Heart left ventricle (tissue), 16 donors: ENCODE data around the gene ECPAS. TPM values are rescaled to one million over a fixed set of nuclear protein-coding genes. Genes with fewer than 3 reads are reported as not detected.

Experiments used
- ATAC-seq, 4 donors: fragments of 200-7000 bp; cut with Tn5 transposase; one replicate each; pipeline ENCODE4 v1.9.1; 2020 to 2022; ENCODE audit warnings: moderate library complexity in 4 of 4, mild to moderate bottlenecking in 3 of 4, moderate number of reproducible peaks in 1 of 4
- DNase-seq, 5 donors: peaks; one replicate each; pipeline ENCODE4 v3.0.0-alpha.2; 2020
- H3K27ac ChIP-seq, 12 donors: fragments of 200-600 bp; sonication (generic) in 4 of 12; one replicate each; pipeline versions ENCODE4 v1.5.0 to v1.8.0; 2016 to 2022; ENCODE audit warnings: mild to moderate bottlenecking in 2 of 12
- H3K27me3 ChIP-seq, 9 donors: fragments of 200-600 bp; sonication (generic) in 2 of 9; one replicate each; pipeline versions ENCODE4 v1.5.1 to v1.8.0; 2016 to 2022; ENCODE audit warnings: mild to moderate bottlenecking in 3 of 9
- H3K36me3 ChIP-seq, 9 donors: fragments of 200-600 bp; sonication (generic) in 2 of 9; one replicate each; pipeline versions ENCODE4 v1.5.0 to v1.8.0; 2018 to 2022; ENCODE audit warnings: mild to moderate bottlenecking in 2 of 9
- H3K4me1 ChIP-seq, 12 donors: fragments of 200-600 bp; sonication (generic) in 4 of 12; one replicate each; pipeline versions ENCODE4 v1.5.0 to v1.8.0; 2016 to 2022; ENCODE audit warnings: mild to moderate bottlenecking in 3 of 12
- H3K4me3 ChIP-seq, 12 donors: fragments of 200-600 bp; sonication (generic) in 4 of 12; one replicate each; pipeline versions ENCODE4 v1.5.0 to v1.8.0; 2017 to 2022; ENCODE audit warnings: mild to moderate bottlenecking in 9 of 12, moderate library complexity in 4 of 12
- H3K9me3 ChIP-seq, 12 donors: fragments of 200-600 bp; sonication (generic) in 4 of 12; one replicate each; pipeline versions ENCODE4 v1.5.0 to v1.8.0; 2016 to 2022; ENCODE audit warnings: mild to moderate bottlenecking in 1 of 12
- POLR2A ChIP-seq, 2 donors: fragments of 450-650 bp; IDR thresholded peaks; one replicate each; pipeline ENCODE4 v1.6.1; 2017; ENCODE audit warnings: antibody characterized with exemption in 2 of 2, mild to moderate bottlenecking in 2 of 2, moderate library complexity in 2 of 2
- WGBS, 4 donors: extraction: QIAGEN DNeasy Blood & Tissue Kit in 2 of 4; methylation state at CpG; one replicate each; pipeline versions ENCODE4 v1.1.5 to v1.1.7; 2013 to 2018; 5-methylcytosine and 5-hydroxymethylcytosine counted together
- intact Hi-C, 10 donors: fragments of 100-400 bp; cut with DNase I; formaldehyde crosslinking; loops; one replicate each; pipeline versions ENCODE4 v1.11.1 to v1.14.2; 2022
- polyA plus RNA-seq, 2 donors: library from polyadenylated mRNA; stranded (reverse); fragments of 200-250 nt; gene quantifications; one replicate each; pipeline ENCODE4 v1.2.3, GENCODE V29; 2013
- total RNA-seq, 9 donors: library from RNA; depleted of rRNA in 2 of 9; stranded (reverse); fragments of >200 nt in 2 of 9; fragmentation: NEBNext Ultra II Directional in 3 of 9; extraction: Animal tissue kit (Norgen Biotek cat#: 25700) in 3 of 9; gene quantifications; one replicate each; pipeline versions ENCODE4 v1.1.0 to v1.2.4, GENCODE V29; 2016 to 2023
- TF ChIP-seq, protein P1 (sequence below), 12 donors: fragments of 200-600 bp; sonication (generic) in 4 of 12; IDR thresholded peaks; one replicate each; pipeline versions ENCODE4 v1.5.0 to v1.8.0; 2018 to 2022; ENCODE audit warnings: antibody characterized with exemption in 12 of 12, mild to moderate bottlenecking in 5 of 12
- donor health status: ischemic (EF 13 %, LVEDD 7.1; RV severe dilation, severe dysfunction).
- donor health status: healthy with polysubstance abuse.
- donor health status: DM: no; HTN: yes; CAD: no.
- donor health status: DM: no; HTN: no; CAD: no.
- donor health status: ischemic (EF 25% LVEDD 6.9; RV normal size, moderate dysfunction).
- donor health status: ischemic (EF 25% LVEDD 5.7; RV mildly dilated, moderate dysfunction).
- donor health status: healthy.
- donor health status: DM: yes; HTN: yes; CAD: no.
- donor health status: ischemic (EF 35%, LVEDD 5.7; RV mildly dilated, moderate dysfunction).
- donor health status: nonischemic (EF 11% LVEDD 7.7; RV severe dilation, severe dysfunction).
- donor health status: DM: yes; HTN: yes; CAD: no.
- donor health status: PGD.
- donor health status: ischemic (EF 29% LVEDD 5.4; RV normal size, mild dysfunction).
- donor health status: nonischemic (EF 23%, LVEDD 6.1; RV moderate dilation, normal function).

ECPAS gene
- total and polyA plus RNA-seq, 11 donors, result 28.9 to 116 (median 102) TPM

DNA sequence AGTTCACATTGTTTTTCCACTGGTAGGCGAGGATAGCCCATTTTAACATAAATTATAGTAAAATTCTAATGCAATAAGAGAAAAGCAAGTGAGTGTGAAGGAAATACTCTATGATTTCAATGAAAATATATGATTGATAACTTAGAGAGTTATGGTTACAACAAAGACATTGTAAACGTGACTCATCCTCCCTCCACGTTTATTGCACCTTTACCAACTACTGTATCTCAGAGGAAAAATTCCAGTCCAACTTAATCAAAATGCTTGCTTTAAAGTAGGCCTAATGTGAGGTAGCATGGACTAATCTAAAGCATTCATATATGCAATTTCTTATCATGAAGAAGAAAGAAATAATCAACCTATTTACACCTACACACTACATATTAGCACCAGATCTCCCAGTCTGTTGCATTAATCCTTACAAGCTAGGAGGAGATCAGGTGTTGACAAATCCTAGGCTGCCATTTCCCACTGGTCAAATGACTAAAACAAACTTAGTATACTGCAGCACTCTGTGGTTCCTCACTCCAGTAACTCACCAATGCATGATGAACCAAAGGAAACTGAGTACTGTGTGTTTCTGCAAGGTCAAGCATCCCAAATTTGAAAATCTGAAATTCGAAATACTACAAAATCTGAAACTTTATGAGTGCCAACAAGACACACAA, 41.7 kb downstream of the ECPAS start:
- 92 to 94% (median 93%) methylated on average over 4 of the region's 4 CpGs for WGBS, 4 donors
- ATAC-seq, result no peak
- DNase-seq, result no peak
- intact Hi-C loops, result loop anchor here in 1 of 10 donors (10.0 kb wide), 1 partner anchor 82 kb away; the partner anchor contains the start of gene ZNF483
- Histone ChIP-seq H3K36me3 (peaks cover 0 to 89% (median 77%) of the 10 kb centered on the region in 9 donors), H3K4me1 (peaks cover 0 to 2% (median 0%) of the 10 kb centered on the region in 12 donors), H3K4me3 (no peak overlapping the region), H3K9me3 (no peaks in the 10 kb centered on the region), H3K27me3 (no peaks in the 10 kb centered on the region), H3K27ac (no peak overlapping the region)
- TF ChIP-seq, protein P1, sequence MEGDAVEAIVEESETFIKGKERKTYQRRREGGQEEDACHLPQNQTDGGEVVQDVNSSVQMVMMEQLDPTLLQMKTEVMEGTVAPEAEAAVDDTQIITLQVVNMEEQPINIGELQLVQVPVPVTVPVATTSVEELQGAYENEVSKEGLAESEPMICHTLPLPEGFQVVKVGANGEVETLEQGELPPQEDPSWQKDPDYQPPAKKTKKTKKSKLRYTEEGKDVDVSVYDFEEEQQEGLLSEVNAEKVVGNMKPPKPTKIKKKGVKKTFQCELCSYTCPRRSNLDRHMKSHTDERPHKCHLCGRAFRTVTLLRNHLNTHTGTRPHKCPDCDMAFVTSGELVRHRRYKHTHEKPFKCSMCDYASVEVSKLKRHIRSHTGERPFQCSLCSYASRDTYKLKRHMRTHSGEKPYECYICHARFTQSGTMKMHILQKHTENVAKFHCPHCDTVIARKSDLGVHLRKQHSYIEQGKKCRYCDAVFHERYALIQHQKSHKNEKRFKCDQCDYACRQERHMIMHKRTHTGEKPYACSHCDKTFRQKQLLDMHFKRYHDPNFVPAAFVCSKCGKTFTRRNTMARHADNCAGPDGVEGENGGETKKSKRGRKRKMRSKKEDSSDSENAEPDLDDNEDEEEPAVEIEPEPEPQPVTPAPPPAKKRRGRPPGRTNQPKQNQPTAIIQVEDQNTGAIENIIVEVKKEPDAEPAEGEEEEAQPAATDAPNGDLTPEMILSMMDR (IDR thresholded peaks at IDR 0.05), result no peak
- no peak for TF ChIP-seq POLR2A (IDR thresholded peaks at IDR 0.05)

DNA sequence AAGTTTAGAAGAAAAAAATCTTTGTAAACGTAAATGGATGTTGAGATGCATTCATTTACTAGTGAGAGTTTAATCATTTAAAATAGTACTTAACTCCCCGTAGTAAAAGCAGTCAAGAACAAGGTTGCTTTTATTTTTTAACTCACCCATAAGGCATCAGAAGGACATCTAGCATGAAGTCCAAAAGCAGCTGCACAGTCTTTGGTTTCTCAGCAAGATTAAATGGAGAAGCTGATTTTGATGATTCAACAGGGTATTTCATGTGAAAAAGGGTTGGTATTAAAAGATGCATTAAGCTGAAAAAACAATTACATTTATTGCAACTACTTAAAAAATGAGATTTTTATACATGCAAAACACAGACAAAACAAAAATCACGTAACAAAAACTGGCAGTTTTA, 44.0 kb downstream of the ECPAS start:
- ATAC-seq, result no peak
- Histone ChIP-seq H3K4me3 (no peak overlapping the region), H3K27me3 (no peaks in the 10 kb centered on the region), H3K9me3 (no peaks in the 10 kb centered on the region), H3K27ac (no peak overlapping the region), H3K4me1 (no peaks in the 10 kb centered on the region), H3K36me3 (peaks cover 0 to 98% (median 93%) of the 10 kb centered on the region in 9 donors)
- intact Hi-C loops, result loop anchor here in 1 of 10 donors (10.0 kb wide), 1 partner anchor 85 kb away; the partner anchor contains the start of gene ZNF483
- TF ChIP-seq, protein P1 (IDR thresholded peaks at IDR 0.05), result no peak
- no peak for TF ChIP-seq POLR2A (IDR thresholded peaks at IDR 0.05)
- 91 to 93% (median 93%) methylated on average over 3 of the region's 3 CpGs for WGBS, 4 donors
- DNase-seq, result no peak

DNA sequence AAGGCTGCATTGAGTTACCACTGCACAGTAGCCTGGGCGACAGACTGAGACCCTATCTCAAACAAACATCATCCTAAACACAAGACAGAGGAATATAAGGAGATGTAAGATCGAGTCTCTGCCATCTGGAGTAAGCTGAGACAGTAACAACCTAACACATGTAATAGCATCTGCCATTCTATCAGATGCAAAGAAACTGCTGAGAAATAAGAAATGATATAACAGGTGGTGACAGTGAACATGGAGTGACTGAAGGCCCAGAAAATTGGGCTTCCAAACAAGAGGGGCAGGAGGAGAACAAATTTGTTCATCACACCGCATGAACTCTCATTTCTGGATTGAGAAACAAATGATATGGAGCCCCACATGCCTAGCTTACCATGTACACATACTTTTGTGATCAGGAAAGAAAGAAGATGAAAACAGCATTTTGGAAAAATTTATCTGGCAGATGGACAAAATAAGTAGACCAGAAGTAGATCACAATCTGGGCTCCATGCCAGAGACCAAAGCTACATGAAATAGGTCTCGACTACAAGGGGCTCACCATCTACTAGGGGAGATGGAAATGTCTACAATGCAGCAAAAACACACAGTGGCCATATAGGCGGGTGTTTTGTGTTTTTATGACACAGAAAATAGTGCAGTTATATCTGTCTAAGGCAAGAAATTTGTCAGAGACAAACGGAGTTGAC, 45.5 kb downstream of the ECPAS start:
- WGBS, 4 donors, result 86 to 89% (median 88%) methylated on average over 6 of the region's 6 CpGs
- DNase-seq, result no peak

More for the DNA sequence above, 45.5 kb downstream of the ECPAS start:
- intact Hi-C loops, result loop anchor here in 1 of 10 donors (10.0 kb wide), 1 partner anchor 156 kb away; the partner anchor contains the start of gene PTGR1
- ATAC-seq, result no peak
- TF ChIP-seq, protein P1 (IDR thresholded peaks at IDR 0.05), result no peak
- no peak for TF ChIP-seq POLR2A (IDR thresholded peaks at IDR 0.05)
- Histone ChIP-seq H3K27me3 (no peaks in the 10 kb centered on the region), H3K4me1 (no peaks in the 10 kb centered on the region), H3K36me3 (peaks cover 0 to 99% (median 92%) of the 10 kb centered on the region in 9 donors), H3K27ac (no peak overlapping the region), H3K9me3 (no peaks in the 10 kb centered on the region), H3K4me3 (no peak overlapping the region)
